Retinal pigment epithelial cell (primary cell): ENCODE data around the gene ANK2.

ENCODE experiments used
- DNase-seq: peaks from one replicate; pipeline ENCODE4 v3.0.0-alpha.2; 2010; ENCODE audit warnings: low read depth
- H3K4me3 ChIP-seq: 2 replicates; pipeline ENCODE4 v1.5.1; 2011; ENCODE audit warnings: mild to moderate bottlenecking, low read length, control low read depth, moderate library complexity
- TF ChIP-seq, protein P1 (sequence below): conservative IDR thresholded peaks from 2 replicates; pipeline ENCODE4 v1.5.1; 2011; ENCODE audit warnings: low read depth, low read length, control low read depth, inconsistent platforms

ANK2 gene

DNA sequence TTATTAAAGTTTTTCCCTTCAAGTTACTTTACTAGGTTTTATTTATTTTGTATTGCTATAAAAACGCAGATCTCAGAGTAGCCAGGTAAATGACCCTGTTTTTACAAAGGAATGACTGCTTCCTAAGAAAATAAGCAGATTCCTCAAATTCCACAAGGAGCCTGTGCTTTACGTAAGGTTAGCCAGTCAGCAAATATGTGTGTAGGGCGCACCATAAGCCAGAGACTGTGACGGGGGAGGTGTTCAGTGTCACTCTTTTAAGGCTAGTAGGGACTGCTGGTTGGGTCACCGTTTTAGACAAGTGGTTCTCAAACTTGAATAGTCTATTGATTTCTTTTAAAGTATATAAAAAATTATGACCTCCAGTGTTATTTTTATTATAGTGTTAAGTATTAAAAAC is 119.9 kb downstream of the ANK2 start:
- TF ChIP-seq, protein P1, sequence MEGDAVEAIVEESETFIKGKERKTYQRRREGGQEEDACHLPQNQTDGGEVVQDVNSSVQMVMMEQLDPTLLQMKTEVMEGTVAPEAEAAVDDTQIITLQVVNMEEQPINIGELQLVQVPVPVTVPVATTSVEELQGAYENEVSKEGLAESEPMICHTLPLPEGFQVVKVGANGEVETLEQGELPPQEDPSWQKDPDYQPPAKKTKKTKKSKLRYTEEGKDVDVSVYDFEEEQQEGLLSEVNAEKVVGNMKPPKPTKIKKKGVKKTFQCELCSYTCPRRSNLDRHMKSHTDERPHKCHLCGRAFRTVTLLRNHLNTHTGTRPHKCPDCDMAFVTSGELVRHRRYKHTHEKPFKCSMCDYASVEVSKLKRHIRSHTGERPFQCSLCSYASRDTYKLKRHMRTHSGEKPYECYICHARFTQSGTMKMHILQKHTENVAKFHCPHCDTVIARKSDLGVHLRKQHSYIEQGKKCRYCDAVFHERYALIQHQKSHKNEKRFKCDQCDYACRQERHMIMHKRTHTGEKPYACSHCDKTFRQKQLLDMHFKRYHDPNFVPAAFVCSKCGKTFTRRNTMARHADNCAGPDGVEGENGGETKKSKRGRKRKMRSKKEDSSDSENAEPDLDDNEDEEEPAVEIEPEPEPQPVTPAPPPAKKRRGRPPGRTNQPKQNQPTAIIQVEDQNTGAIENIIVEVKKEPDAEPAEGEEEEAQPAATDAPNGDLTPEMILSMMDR: no peak
- no peak overlapping the region for H3K4me3 ChIP-seq
- peak; percentile 62 for DNase-seq

DNA sequence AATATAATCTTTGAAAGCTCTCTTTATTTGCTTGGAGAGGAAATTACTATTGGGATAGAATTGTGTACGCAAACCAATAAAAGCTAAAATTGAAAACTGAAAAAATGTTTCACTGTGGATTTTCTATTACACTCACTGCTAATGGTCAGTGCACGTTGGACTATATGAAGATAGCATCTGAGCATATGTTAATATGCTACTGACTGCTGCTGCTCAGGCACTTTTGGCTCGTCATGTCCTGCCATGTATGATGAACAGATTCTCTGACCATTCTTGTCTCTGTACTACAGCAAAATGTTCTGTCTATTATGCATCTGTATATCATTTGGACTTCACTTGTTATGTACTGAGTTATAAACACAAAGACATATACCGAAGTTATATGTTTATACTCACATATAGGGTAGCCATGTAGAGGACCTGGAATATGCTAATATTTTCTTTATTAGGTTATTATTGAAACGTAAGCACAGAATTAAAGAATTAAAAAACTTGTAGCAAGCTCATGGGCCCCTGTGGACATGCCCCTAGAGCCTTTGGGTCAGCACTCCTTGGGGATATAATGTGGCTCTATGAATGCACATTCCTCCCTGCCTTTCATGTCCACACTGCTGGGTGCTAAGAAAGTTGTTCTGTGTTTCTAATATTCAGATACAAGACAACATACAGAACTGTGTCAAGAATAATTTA is 120.8 kb downstream of the ANK2 start:
- no peak for DNase-seq
- no peak overlapping the region for H3K4me3 ChIP-seq
- TF ChIP-seq, protein P1: no peak

DNA sequence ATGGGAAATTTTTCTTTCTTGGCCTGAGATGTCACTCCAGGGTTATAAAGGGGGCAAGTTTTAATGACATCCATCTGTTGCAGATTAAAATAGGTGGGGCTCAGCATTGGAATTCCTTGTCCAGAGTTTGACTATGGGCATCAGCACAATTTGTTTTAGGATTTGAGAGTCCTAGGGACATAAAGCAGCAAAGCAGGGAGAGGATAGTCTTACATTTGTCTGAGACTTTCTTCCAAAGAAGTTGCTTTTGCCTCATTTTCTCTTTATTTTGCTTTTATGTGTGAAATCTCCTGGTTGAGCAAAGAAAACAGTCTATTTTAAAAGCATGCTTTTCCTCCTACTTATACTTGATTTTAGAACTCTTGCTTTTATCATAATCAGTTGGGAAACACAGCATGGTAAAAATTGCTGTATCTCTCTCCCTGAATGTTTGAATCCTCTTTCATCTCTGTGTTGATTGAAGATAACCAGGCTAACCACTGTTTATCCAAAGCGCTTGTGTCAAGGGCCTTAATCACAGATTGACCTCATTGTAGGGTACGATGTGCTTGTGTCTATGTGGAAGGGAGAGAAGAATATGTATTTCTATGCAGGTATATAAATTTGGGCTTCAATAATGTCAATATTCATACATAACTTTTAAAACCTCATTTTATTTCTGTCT is 121.5 kb downstream of the ANK2 start:
- no peak for DNase-seq
- H3K4me3 ChIP-seq: no peak overlapping the region
- TF ChIP-seq, protein P1: no peak

DNA sequence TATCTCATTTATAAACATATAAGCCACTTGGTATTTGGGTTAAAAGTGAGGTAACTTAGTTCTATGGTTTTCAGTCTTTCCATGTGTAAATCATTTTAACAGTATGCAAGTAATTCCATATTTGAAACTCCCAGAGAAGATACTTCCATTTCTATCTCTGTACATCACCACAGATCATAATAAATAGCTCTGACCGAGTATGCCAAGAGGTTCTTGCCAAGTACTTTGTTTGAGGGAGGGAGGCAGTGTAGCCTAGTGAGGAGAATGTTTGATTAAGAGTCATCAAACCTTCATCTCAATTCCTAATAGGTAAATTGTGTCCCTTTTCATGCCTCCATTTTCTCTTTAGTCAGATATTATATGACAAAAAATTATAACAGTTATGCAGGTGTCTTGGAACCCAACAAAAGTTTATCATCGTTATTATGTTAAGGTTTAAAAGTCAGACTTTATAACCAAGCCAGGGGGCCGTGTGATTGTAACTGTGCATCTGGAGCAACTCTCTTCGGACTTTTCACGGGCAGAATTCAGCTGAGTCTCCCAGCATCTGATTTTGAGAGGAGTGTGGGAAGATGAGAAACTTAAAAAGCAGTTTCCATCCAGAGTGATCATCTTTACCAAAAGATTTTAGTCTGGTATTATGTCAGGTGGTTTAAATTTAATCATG is 123.8 kb downstream of the ANK2 start:
- DNase-seq: no peak
- no peak overlapping the region for H3K4me3 ChIP-seq
- TF ChIP-seq, protein P1: no peak

DNA sequence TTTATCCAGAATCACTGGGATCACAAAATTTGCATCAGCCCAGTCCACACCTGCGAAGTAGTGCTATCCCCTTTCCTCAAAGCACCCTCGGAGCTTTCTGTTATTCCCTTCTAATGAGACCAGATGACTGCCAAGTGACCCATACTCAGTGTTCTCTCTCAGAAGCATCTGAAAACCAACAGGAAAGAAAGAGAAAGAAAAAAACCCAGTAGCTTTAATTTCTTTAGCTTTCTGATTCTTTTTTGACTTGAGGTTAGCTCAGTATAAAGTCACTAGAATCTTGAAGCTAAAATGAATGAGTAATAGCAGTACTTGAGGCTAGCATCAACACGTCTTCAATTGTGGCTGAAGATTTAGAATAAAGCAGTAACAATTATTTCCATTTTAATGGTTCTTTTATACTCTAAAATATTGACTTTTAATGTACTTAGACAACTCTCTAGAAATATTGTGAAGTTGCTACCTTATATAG is 124.4 kb downstream of the ANK2 start:
- no peak overlapping the region for H3K4me3 ChIP-seq
- TF ChIP-seq, protein P1: no peak
- DNase-seq: no peak

DNA sequence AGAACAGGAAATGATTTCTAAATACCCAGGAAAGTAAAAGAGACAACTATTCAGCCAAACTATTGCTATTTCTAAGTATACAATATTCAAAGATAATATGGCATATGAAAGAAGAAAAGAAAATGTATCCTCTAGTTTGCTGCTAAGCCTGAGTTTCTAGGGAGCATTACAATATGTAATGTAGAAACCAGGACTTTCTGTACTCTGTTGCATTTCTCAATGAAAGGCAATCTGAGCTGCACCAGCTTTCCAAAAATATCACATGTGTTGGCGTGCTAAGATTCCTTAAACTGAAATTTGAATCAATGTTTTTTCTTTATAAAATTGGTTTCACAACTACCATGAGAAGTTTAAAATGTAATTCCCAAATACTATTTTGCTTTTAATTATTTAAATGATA is 129.6 kb downstream of the ANK2 start:
- DNase-seq: no peak
- TF ChIP-seq, protein P1: no peak
- no peak overlapping the region for H3K4me3 ChIP-seq
